ENCODE measurements around the gene CTSE.

CTSE gene

GRCh38 chr1:206032380-206033140 lies 8.9 kb upstream of the CTSE start:
- Histone ChIP-seq H3K36me3 (ENCODE audit: control insufficient read depth, insufficient read depth, low read length) (no peaks in the 10 kb centered on the region), H3K4me3 (ENCODE audit: insufficient read depth, low read depth, low read length) (no peak overlapping the region), H3K9me3 (ENCODE audit: control insufficient read depth, low read length) (no peaks in the 10 kb centered on the region), H3K27me3 (ENCODE audit: control insufficient read depth, insufficient read depth, low read length, poor library complexity, severe bottlenecking) (no peaks in the 10 kb centered on the region), H3K4me1 (ENCODE audit: control insufficient read depth, insufficient read depth, low read length) (no peaks in the 10 kb centered on the region), H3K27ac (ENCODE audit: insufficient read depth, low read depth, low read length, poor library complexity, severe bottlenecking) (no peak overlapping the region)
- WGBS, 2 experiments = 95 to 96% methylated on average over 4 to 5 of the region's 5 CpGs

GRCh38 chr1:206030714-206031113 lies 7.0 kb upstream of the CTSE start:
- Histone ChIP-seq H3K36me3 (ENCODE audit: control insufficient read depth, insufficient read depth, low read length) (no peaks in the 10 kb centered on the region), H3K4me1 (ENCODE audit: control insufficient read depth, insufficient read depth, low read length) (no peaks in the 10 kb centered on the region), H3K27me3 (ENCODE audit: control insufficient read depth, insufficient read depth, low read length, poor library complexity, severe bottlenecking) (no peaks in the 10 kb centered on the region), H3K4me3 (ENCODE audit: insufficient read depth, low read depth, low read length) (no peak overlapping the region), H3K9me3 (ENCODE audit: control insufficient read depth, low read length) (no peaks in the 10 kb centered on the region), H3K27ac (ENCODE audit: insufficient read depth, low read depth, low read length, poor library complexity, severe bottlenecking) (no peak overlapping the region)
- 18 to 20% methylated on average over 4 of the region's 4 CpGs for WGBS, 2 experiments

GRCh38 chr1:206030191-206030590 lies 6.5 kb upstream of the CTSE start:
- Histone ChIP-seq H3K27me3 (ENCODE audit: control insufficient read depth, insufficient read depth, low read length, poor library complexity, severe bottlenecking) (no peaks in the 10 kb centered on the region), H3K36me3 (ENCODE audit: control insufficient read depth, insufficient read depth, low read length) (no peaks in the 10 kb centered on the region), H3K4me1 (ENCODE audit: control insufficient read depth, insufficient read depth, low read length) (no peaks in the 10 kb centered on the region), H3K27ac (ENCODE audit: insufficient read depth, low read depth, low read length, poor library complexity, severe bottlenecking) (no peak overlapping the region), H3K9me3 (ENCODE audit: control insufficient read depth, low read length) (no peaks in the 10 kb centered on the region), H3K4me3 (ENCODE audit: insufficient read depth, low read depth, low read length) (no peak overlapping the region)
- WGBS, 2 experiments = 76 to 86% methylated on average over 3 to 4 of the region's 4 CpGs

- WGBS, 2 experiments = 92 to 97% methylated on average over 4 of the region's 4 CpGs
- no peaks in the 10 kb centered on the region for H3K36me3 ChIP-seq (ENCODE audit: control insufficient read depth, insufficient read depth, low read length)
- no peak overlapping the region for H3K4me3 ChIP-seq (ENCODE audit: insufficient read depth, low read depth, low read length)
- no peak overlapping the region for H3K27ac ChIP-seq (ENCODE audit: insufficient read depth, low read depth, low read length, poor library complexity, severe bottlenecking)
- no peaks in the 10 kb centered on the region for H3K9me3 ChIP-seq (ENCODE audit: control insufficient read depth, low read length)
- H3K27me3 ChIP-seq (ENCODE audit: control insufficient read depth, insufficient read depth, low read length, poor library complexity, severe bottlenecking) = no peaks in the 10 kb centered on the region
- no peaks in the 10 kb centered on the region for H3K4me1 ChIP-seq (ENCODE audit: control insufficient read depth, insufficient read depth, low read length)
Observed at GRCh38 chr1:206029484-206029883, 5.8 kb upstream of the CTSE start.

GRCh38 chr1:206025283-206025820 lies 1.7 kb upstream of the CTSE start:
- WGBS, 2 experiments = 89% methylated on average over 3 of the region's 3 CpGs
- no peaks in the 10 kb centered on the region for H3K36me3 ChIP-seq (ENCODE audit: control insufficient read depth, insufficient read depth, low read length)

GRCh38 chr1:206022766-206023165 lies 929 bp downstream of the CTSE start:
- no peaks in the 10 kb centered on the region for H3K4me1 ChIP-seq (ENCODE audit: control insufficient read depth, insufficient read depth, low read length)
- WGBS, 2 experiments = 93 to 94% methylated on average over 6 to 7 of the region's 7 CpGs
- no peaks in the 10 kb centered on the region for H3K27me3 ChIP-seq (ENCODE audit: control insufficient read depth, insufficient read depth, low read length, poor library complexity, severe bottlenecking)
- H3K36me3 ChIP-seq (ENCODE audit: control insufficient read depth, insufficient read depth, low read length) = no peaks in the 10 kb centered on the region
- no peak overlapping the region for H3K27ac ChIP-seq (ENCODE audit: insufficient read depth, low read depth, low read length, poor library complexity, severe bottlenecking)
- no peak overlapping the region for H3K4me3 ChIP-seq (ENCODE audit: insufficient read depth, low read depth, low read length)
- H3K9me3 ChIP-seq (ENCODE audit: control insufficient read depth, low read length) = no peaks in the 10 kb centered on the region

More at GRCh38 chr1:206025283-206025820, 1.7 kb upstream of the CTSE start:
- H3K27ac ChIP-seq (ENCODE audit: insufficient read depth, low read depth, low read length, poor library complexity, severe bottlenecking) = no peak overlapping the region
- no peaks in the 10 kb centered on the region for H3K4me1 ChIP-seq (ENCODE audit: control insufficient read depth, insufficient read depth, low read length)
- H3K27me3 ChIP-seq (ENCODE audit: control insufficient read depth, insufficient read depth, low read length, poor library complexity, severe bottlenecking) = no peaks in the 10 kb centered on the region
- H3K4me3 ChIP-seq (ENCODE audit: insufficient read depth, low read depth, low read length) = no peak overlapping the region
- H3K9me3 ChIP-seq (ENCODE audit: control insufficient read depth, low read length) = no peaks in the 10 kb centered on the region

GRCh38 chr1:206021626-206022365 lies 1.9 kb downstream of the CTSE start:
- H3K27me3 ChIP-seq (ENCODE audit: control insufficient read depth, insufficient read depth, low read length, poor library complexity, severe bottlenecking) = no peaks in the 10 kb centered on the region
- H3K4me1 ChIP-seq (ENCODE audit: control insufficient read depth, insufficient read depth, low read length) = no peaks in the 10 kb centered on the region
- H3K4me3 ChIP-seq (ENCODE audit: insufficient read depth, low read depth, low read length) = no peak overlapping the region
- H3K36me3 ChIP-seq (ENCODE audit: control insufficient read depth, insufficient read depth, low read length) = no peaks in the 10 kb centered on the region
- no peaks in the 10 kb centered on the region for H3K9me3 ChIP-seq (ENCODE audit: control insufficient read depth, low read length)
- WGBS, 2 experiments = 92 to 93% methylated on average over 4 of the region's 4 CpGs
- H3K27ac ChIP-seq (ENCODE audit: insufficient read depth, low read depth, low read length, poor library complexity, severe bottlenecking) = no peak overlapping the region

GRCh38 chr1:206021008-206021625 lies 2.6 kb downstream of the CTSE start:
- WGBS, 2 experiments = 89 to 90% methylated on average over 9 of the region's 9 CpGs
- Histone ChIP-seq H3K27ac (ENCODE audit: insufficient read depth, low read depth, low read length, poor library complexity, severe bottlenecking) (no peak overlapping the region), H3K9me3 (ENCODE audit: control insufficient read depth, low read length) (no peaks in the 10 kb centered on the region), H3K36me3 (ENCODE audit: control insufficient read depth, insufficient read depth, low read length) (no peaks in the 10 kb centered on the region), H3K27me3 (ENCODE audit: control insufficient read depth, insufficient read depth, low read length, poor library complexity, severe bottlenecking) (no peaks in the 10 kb centered on the region), H3K4me3 (ENCODE audit: insufficient read depth, low read depth, low read length) (no peak overlapping the region), H3K4me1 (ENCODE audit: control insufficient read depth, insufficient read depth, low read length) (no peaks in the 10 kb centered on the region)

GRCh38 chr1:206020393-206021007 lies 3.2 kb downstream of the CTSE start:
- Histone ChIP-seq H3K4me1 (ENCODE audit: control insufficient read depth, insufficient read depth, low read length) (no peaks in the 10 kb centered on the region), H3K36me3 (ENCODE audit: control insufficient read depth, insufficient read depth, low read length) (no peaks in the 10 kb centered on the region), H3K9me3 (ENCODE audit: control insufficient read depth, low read length) (no peaks in the 10 kb centered on the region), H3K4me3 (ENCODE audit: insufficient read depth, low read depth, low read length) (no peak overlapping the region), H3K27me3 (ENCODE audit: control insufficient read depth, insufficient read depth, low read length, poor library complexity, severe bottlenecking) (no peaks in the 10 kb centered on the region), H3K27ac (ENCODE audit: insufficient read depth, low read depth, low read length, poor library complexity, severe bottlenecking) (no peak overlapping the region)
- 93 to 94% methylated on average over 4 of the region's 4 CpGs for WGBS, 2 experiments

- 92% methylated on average over 1 of the region's 1 CpG for WGBS, 2 experiments
- Histone ChIP-seq H3K4me1 (ENCODE audit: control insufficient read depth, insufficient read depth, low read length) (no peaks in the 10 kb centered on the region), H3K27ac (ENCODE audit: insufficient read depth, low read depth, low read length, poor library complexity, severe bottlenecking) (no peak overlapping the region), H3K27me3 (ENCODE audit: control insufficient read depth, insufficient read depth, low read length, poor library complexity, severe bottlenecking) (no peaks in the 10 kb centered on the region), H3K9me3 (ENCODE audit: control insufficient read depth, low read length) (no peaks in the 10 kb centered on the region), H3K36me3 (ENCODE audit: control insufficient read depth, insufficient read depth, low read length) (no peaks in the 10 kb centered on the region), H3K4me3 (ENCODE audit: insufficient read depth, low read depth, low read length) (no peak overlapping the region)
Observed at GRCh38 chr1:206015071-206015470, 8.6 kb downstream of the CTSE start.
